ENCODE measurements around the gene UNCX.
"Not testable (repeated sequence)": the region's sequence is repeated elsewhere in the genome, so short reads cannot be mapped to it uniquely, and the experiment has no call there.

Gene UNCX

DNA sequence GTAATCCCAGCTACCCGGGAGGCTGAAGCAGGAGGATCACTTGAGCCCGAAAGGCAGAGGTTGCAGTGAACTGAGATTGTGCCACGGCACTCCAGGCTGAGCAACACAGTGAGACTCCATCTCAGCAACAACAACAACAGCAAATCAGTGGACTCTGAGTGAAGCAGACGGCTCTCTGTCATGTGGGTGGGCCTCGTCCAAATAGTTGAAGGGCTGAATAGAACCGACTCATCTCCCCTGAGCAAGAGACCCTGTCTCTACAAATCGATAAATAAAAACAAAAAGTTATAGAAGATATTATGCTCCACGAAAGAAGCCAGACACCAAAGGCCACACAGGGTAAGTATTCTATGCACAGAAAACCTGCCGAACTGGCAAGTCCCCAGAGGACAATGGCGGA is 45.9 kb downstream of the UNCX start:
- DNase-seq (ENCODE audit: low read depth), result no peak

DNA sequence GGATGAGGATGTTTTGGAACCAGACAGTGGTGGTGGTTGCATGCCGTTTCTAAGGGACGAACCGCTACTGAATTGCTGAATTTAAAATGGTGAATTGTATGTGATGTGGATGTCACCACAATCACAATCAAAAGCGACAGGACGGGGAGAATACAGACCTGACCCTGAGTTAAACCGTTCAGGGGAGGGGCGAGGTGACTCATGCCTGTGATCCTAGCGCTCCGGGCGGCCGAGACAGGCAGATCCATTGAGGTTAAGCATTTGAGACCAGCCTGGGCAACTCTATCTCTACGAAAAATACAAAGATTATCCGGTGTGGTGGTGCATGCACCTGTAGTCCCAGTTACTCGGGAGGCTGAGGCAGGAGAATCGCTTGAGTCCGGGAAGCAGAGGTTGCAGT is 46.4 kb downstream of the UNCX start:
- DNase-seq (ENCODE audit: low read depth), result no peak

DNA sequence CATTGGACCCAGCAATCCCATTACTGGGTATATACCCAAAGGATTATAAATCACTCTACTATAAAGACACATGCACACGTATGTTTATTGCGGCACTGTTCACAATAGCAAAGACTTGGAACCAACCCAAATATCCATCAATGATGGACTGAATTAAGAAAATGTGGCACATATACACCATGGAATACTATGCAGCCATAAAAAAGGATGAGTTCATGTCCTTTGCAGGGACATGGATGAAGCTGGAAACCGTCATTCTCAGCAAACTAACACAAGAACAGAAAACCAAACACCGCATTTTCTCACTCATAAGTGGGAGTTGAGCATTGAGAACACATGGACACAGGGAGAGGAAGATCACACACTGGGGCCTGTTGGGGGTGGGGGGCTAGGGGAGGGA is 47.2 kb downstream of the UNCX start:
- DNase-seq (ENCODE audit: low read depth), result not testable (repeated sequence)

DNA sequence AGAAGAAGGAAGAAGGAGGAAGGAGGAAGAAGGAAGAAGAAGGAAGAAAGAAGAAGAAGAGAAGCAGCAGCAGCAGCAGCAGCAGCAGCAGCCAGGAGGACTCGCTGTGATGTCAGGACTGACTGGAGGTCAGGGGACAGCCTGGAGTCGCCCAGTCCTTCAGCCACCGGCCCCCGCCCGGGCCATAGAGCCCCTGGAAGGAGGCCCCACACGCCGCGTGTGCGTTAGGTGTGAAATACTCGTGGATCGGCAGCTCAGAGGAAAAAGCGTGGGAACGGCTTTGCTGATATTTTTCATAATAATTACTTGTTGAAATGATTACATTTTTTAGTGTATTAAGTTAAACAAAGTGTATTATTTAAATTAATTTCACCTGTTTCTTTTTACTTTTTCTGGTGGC is 48.4 kb downstream of the UNCX start:
- no peak for DNase-seq (ENCODE audit: low read depth)

DNA sequence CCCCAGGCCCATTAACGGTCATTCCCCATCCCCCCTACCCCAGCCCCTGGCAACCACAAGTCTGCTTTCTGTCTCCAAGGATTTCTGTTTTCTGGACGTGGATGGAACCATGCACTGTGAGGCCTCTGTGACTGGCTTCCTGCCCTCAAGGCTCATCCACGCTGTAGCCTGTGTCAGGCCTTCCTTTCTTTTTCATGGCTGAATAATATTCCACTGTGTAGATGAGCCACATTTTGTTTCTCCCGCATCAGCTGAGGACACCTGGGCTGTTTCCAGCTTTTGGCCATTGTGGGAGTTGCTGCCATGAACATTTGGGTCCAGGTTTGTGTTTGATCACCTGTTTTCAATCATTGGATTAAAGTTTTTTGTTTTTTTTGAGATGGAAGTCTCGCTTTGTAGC is 50.0 kb downstream of the UNCX start:
- DNase-seq (ENCODE audit: low read depth), result no peak

DNA sequence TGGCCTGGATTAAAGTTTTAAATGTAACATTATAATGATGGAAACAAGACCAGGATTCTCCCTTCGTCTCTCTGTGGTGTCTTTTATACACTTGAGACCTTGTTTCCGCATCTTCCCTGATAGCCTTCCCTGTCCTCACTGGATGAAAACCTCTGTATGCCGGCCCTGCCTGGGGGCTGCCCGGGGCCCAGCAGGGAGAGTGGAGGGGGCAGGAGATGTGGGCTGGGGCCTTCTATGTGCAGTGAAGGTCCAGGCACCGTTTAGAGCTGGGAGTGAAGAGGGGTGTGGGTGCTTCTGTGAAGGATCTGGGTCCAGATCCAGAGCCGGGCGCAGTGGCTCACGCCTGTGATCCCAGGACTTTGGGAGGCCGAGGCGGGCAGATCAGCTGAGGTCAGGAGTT is 50.7 kb downstream of the UNCX start:
- DNase-seq (ENCODE audit: low read depth), result no peak

DNA sequence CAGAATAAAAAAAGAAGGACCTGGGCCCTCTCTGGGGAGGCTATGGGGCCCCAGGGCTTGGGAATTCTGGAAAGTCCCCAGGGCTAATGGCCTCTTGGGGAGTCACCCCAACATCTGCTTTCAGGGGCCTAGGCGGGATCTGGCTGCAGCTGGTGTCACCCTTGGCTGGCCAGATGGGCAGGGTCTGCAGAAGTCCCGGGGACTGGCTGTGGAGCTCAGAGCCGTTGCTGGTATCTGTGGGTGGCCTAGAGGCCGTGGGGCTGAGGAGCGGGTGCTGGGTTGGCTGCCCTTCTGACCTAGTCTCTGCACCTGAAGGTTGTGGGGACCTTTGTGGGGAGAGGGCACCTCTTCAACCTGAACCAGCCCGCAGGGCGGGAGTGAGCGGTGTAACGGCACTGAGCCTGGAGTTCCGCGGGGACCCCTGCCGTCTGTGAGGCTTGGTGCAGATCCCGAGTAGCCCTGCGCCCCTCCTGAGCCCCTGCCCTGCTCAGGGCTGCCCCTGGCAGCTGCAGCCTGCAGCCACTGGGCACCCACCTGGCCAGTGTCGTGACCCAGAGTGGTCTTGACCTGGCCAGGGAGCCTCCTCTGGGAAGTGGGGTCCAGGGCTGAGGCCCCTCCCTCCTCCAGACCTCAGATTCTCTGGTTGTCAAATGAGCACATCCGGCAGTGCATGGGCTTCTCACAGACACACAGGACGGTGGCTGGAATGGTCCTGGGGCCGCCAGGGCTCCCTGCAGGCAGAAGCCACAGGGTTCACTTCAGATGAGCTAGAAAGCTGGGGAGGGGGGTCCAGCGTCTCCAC is 51.5 kb downstream of the UNCX start:
- no peak for DNase-seq (ENCODE audit: low read depth)

DNA sequence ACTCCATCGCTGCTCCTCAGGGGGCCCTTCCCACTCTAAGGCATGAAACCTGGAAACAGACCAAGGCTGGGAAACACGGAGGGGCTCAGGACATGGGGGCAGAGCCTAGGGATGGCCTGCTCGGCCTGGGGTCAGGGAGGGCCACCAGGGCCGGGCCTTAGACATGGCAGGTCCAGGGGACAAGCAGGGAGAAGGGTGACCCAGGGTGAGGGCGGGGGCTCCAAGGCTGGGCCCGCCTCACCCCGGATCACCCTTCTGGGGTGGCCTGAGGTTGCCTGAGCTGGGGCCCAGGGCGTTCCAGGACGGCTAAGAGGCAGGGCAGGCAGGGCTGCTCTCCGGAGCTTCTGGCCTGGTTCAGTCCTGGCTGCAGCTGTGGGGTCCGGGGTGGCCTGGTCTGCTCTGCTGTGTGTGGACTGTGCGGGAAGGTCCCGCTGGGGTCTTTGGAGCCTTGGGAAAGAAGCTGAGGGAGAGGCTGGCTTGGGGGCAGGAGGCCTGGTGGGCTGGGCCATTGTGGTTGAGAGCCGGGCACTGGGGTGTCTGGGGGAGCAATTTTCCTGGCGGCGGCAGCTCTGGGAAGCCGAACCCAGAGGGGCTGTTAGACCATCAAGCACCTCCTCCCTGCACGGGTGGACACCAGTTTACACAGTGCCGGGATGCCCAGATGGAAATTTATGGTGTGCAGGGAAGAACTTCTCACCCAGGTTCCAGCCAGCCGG is 52.2 kb downstream of the UNCX start:
- no peak for DNase-seq (ENCODE audit: low read depth)

DNA sequence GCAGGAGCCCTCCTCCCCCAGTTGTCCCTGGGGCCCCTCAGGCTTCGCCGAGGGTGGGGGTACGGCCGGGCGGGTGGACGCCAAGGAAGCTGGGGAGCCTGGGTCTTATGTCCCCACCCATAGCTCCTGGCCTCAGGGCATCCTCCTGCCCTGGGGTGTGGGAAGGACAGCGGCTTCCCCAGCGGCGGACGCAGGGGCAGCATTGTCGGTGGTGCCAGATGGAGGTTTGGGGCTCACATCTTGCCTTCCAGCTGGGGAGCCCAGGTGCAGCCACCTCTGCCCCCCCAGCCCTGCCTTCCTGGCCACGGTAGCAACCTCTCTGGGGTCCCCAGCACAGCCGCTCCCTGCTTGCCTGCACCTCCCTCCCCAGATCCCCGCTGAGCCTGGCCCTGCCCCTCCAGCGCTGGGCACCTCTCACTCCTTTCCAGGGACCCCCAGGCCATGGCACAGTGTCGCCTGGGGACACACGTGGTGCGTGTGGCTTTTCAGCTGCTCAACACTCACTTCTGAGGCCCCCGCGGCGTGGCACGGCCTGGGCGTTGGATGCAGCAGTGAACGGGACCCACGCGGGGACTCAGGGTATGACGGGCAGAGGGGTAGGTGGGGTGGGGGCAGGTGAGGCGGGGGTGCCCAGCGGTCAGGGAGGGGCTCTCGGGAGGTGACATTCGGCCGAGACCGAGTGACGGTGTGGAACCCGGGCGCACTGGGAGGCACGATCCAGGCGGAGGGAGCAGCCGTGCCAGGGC is 53.1 kb downstream of the UNCX start:
- DNase-seq (ENCODE audit: low read depth), result no peak

Measured in amniotic epithelial cell (primary cell).